SHP77 treated with DMSO at 0.1 percent for 48 hours (cell line): Measurements from ENCODE around the gene SARNP.

ENCODE experiments used
- DNase-seq: peaks from one replicate; lab custom pipeline; 2025; lab: John Stamatoyannopoulos, UW

SARNP gene

GRCh38 chr12:55742719-55743405 lies 74.7 kb downstream of the SARNP start, which contains the start of gene GDF11:
GDF11 (plus strand) TSS chr12:55743122; CDS start chr12:55743317, 195 bp downstream.
- peak; percentile 29 for DNase-seq

GRCh38 chr12:55741931-55742680 lies 75.4 kb downstream of the SARNP start:
- DNase-seq: no peak

GRCh38 chr12:55739025-55739378 lies 78.5 kb downstream of the SARNP start:
- DNase-seq: no peak

GRCh38 chr12:55738123-55739024 lies 79.2 kb downstream of the SARNP start:
- peak; percentile 58 for DNase-seq

GRCh38 chr12:55737581-55738122 lies 79.9 kb downstream of the SARNP start:
- no peak for DNase-seq

GRCh38 chr12:55736780-55737580 lies 80.5 kb downstream of the SARNP start:
- peak; percentile 76 for DNase-seq

- DNase-seq: no peak
Measured at GRCh38 chr12:55736076-55736475, 81.4 kb downstream of the SARNP start.

GRCh38 chr12:55734595-55734994 lies 82.9 kb downstream of the SARNP start:
- DNase-seq: no peak

GRCh38 chr12:55733858-55734257 lies 83.7 kb downstream of the SARNP start:
- no peak for DNase-seq

- no peak for DNase-seq
Measured at GRCh38 chr12:55733021-55733555, 84.4 kb downstream of the SARNP start.

- no peak for DNase-seq
Measured at GRCh38 chr12:55732288-55732687, 85.2 kb downstream of the SARNP start.

- peak; percentile 22 for DNase-seq
Measured at GRCh38 chr12:55729819-55730818, 87.4 kb downstream of the SARNP start.

- peak; percentile 72 for DNase-seq
Measured at GRCh38 chr12:55728939-55729818, 88.3 kb downstream of the SARNP start, which contains the start of gene CD63. CD63 (minus strand) TSS chr12:55729009; CDS start chr12:55728341, 668 bp downstream.

- no peak for DNase-seq
Measured at GRCh38 chr12:55728186-55728938, 89.2 kb downstream of the SARNP start.

- no peak for DNase-seq
Measured at GRCh38 chr12:55727643-55728185, 89.8 kb downstream of the SARNP start.

GRCh38 chr12:55726971-55727370 lies 90.6 kb downstream of the SARNP start:
- no peak for DNase-seq

- DNase-seq: no peak
Measured at GRCh38 chr12:55725556-55725955, 92.0 kb downstream of the SARNP start.

GRCh38 chr12:55724940-55725309 lies 92.6 kb downstream of the SARNP start:
- no peak for DNase-seq
